Mesenchymal stem cell (in vitro differentiated cells and primary cell): ENCODE results near the gene ETV6.

Source experiments
- DNase-seq: peaks from one replicate; pipeline ENCODE4 v3.0.0-alpha.2; 2013
- H2AFZ ChIP-seq: one replicate; pipeline ENCODE4 v1.6.1; 2013; ENCODE audit warnings: low read depth, mild to moderate bottlenecking, control low read depth, inconsistent platforms, low read length, moderate library complexity
- H2AK5ac ChIP-seq: 2 replicates; pipeline ENCODE4 v1.6.1; 2013; ENCODE audit warnings: low read length, moderate library complexity, mild to moderate bottlenecking, inconsistent platforms; ENCODE audit not compliant: severe bottlenecking
- H2BK120ac ChIP-seq: one replicate; pipeline ENCODE4 v1.6.1; 2013; ENCODE audit warnings: low read depth, mild to moderate bottlenecking, inconsistent platforms, low read length, moderate library complexity
- H2BK12ac ChIP-seq, 2 experiments: one replicate each; pipeline ENCODE4 v1.6.1; 2013; ENCODE audit warnings: inconsistent platforms in 2 of 2, low read length in 2 of 2, mild to moderate bottlenecking in 2 of 2, moderate library complexity in 2 of 2, control low read depth in 1 of 2
- H2BK15ac ChIP-seq: one replicate; pipeline ENCODE4 v1.6.1; 2013; ENCODE audit warnings: mild to moderate bottlenecking, low read depth, inconsistent platforms; ENCODE audit not compliant: poor library complexity, severe bottlenecking
- H2BK5ac ChIP-seq: 2 replicates; pipeline ENCODE4 v1.6.1; 2013; ENCODE audit warnings: low read depth, mild to moderate bottlenecking, low read length, control low read depth, inconsistent platforms; ENCODE audit not compliant: poor library complexity, severe bottlenecking
- H3K14ac ChIP-seq, 2 experiments: one replicate each; pipeline ENCODE4 v1.6.1; 2013; ENCODE audit warnings: inconsistent platforms in 2 of 2, low read length in 2 of 2, control low read depth in 1 of 2, mild to moderate bottlenecking in 1 of 2, moderate library complexity in 1 of 2
- H3K18ac ChIP-seq, 2 experiments: one replicate each; pipeline ENCODE4 v1.6.1; 2013; ENCODE audit warnings: inconsistent platforms in 2 of 2, low read length in 2 of 2, control low read depth in 1 of 2, low read depth in 1 of 2, mild to moderate bottlenecking in 1 of 2
- H3K23ac ChIP-seq, 2 experiments: one replicate each; pipeline ENCODE4 v1.6.1; 2013; ENCODE audit warnings: inconsistent platforms in 2 of 2, low read length in 2 of 2, mild to moderate bottlenecking in 2 of 2, moderate library complexity in 2 of 2, control low read depth in 1 of 2
- H3K27ac ChIP-seq: 2 replicates; pipeline ENCODE4 v1.5.1; 2013; ENCODE audit warnings: mild to moderate bottlenecking, moderate library complexity, low read length, control low read depth, inconsistent platforms; ENCODE audit not compliant: poor library complexity, severe bottlenecking
- H3K27me3 ChIP-seq, 2 experiments: 2 replicates each; pipeline versions ENCODE4 v1.6.1 to v1.7.0; 2013; ENCODE audit warnings: low read length in 2 of 2, mild to moderate bottlenecking in 2 of 2, moderate library complexity in 2 of 2, control low read depth in 1 of 2, inconsistent platforms in 1 of 2; ENCODE audit not compliant: control insufficient read depth in 1 of 2, insufficient read depth in 1 of 2
- H3K36me3 ChIP-seq, 2 experiments: 2 replicates each; pipeline versions ENCODE4 v1.6.1 to v1.7.0; 2013; ENCODE audit warnings: low read length in 2 of 2, control low read depth in 1 of 2, inconsistent platforms in 1 of 2, low read depth in 1 of 2, mild to moderate bottlenecking in 1 of 2; ENCODE audit not compliant: insufficient read depth in 2 of 2, control insufficient read depth in 1 of 2
- H3K4ac ChIP-seq, 2 experiments: one replicate each; pipeline ENCODE4 v1.6.1; 2013; ENCODE audit warnings: inconsistent platforms in 2 of 2, low read length in 2 of 2, mild to moderate bottlenecking in 2 of 2, moderate library complexity in 2 of 2, control low read depth in 1 of 2, low read depth in 1 of 2
- H3K4me1 ChIP-seq: 2 replicates; pipeline ENCODE4 v1.6.1; 2013; ENCODE audit warnings: low read depth, low read length, control low read depth; ENCODE audit not compliant: control insufficient read depth, insufficient read depth
- H3K4me2 ChIP-seq: 2 replicates; pipeline ENCODE4 v1.6.1; 2013; ENCODE audit warnings: low read length, mild to moderate bottlenecking, inconsistent platforms; ENCODE audit not compliant: poor library complexity, severe bottlenecking
- H3K4me3 ChIP-seq, 2 experiments: 2 replicates each; pipeline versions ENCODE4 v1.5.1 to v1.7.0; 2013; ENCODE audit warnings: low read length in 2 of 2, mild to moderate bottlenecking in 2 of 2, control low read depth in 1 of 2, low read depth in 1 of 2; ENCODE audit not compliant: insufficient read depth in 1 of 2
- H3K79me1 ChIP-seq: replicated peaks from 2 replicates; pipeline ENCODE4 v1.6.1; 2013; ENCODE audit warnings: mild to moderate bottlenecking, control low read depth, low read length, inconsistent platforms; ENCODE audit not compliant: poor library complexity, severe bottlenecking
- H3K9ac ChIP-seq: 2 replicates; pipeline ENCODE4 v1.7.0; 2013; ENCODE audit warnings: mild to moderate bottlenecking, low read length, moderate library complexity
- H3K9me3 ChIP-seq: 2 replicates; pipeline ENCODE4 v1.7.0; 2013; ENCODE audit warnings: mild to moderate bottlenecking, low read length; ENCODE audit not compliant: control insufficient read depth
- H4K8ac ChIP-seq: one replicate; pipeline ENCODE4 v1.6.1; 2013; ENCODE audit warnings: inconsistent platforms, mild to moderate bottlenecking, low read length, moderate library complexity
- H4K91ac ChIP-seq: one replicate; pipeline ENCODE4 v1.6.1; 2013; ENCODE audit warnings: mild to moderate bottlenecking, low read length, inconsistent platforms
- WGBS: methylation state at CpG from one replicate; pipeline ENCODE4 v1.1.7; 2013; ENCODE audit warnings: mixed read lengths; 5-methylcytosine and 5-hydroxymethylcytosine counted together

The ETV6 gene

GRCh38 chr12:11718768-11719253 is 69.3 kb downstream of the ETV6 start:
- peaks cover 28% of the 10 kb centered on the region for H3K4me1 ChIP-seq
- peaks cover 22% of the 10 kb centered on the region for H3K79me1 ChIP-seq
- no peak overlapping the region for H2AFZ ChIP-seq
- H3K9ac ChIP-seq, result no peak overlapping the region
- H3K18ac ChIP-seq, result peak overlapping the region; percentile 91 to 97
- no peak overlapping the region for H3K14ac ChIP-seq
- H3K27ac ChIP-seq, result peak overlapping the region; percentile 86
- no peak overlapping the region for H3K23ac ChIP-seq
- peak overlapping the region; percentile 15 to 76 for H2BK12ac ChIP-seq
- H4K91ac ChIP-seq, result peak overlapping the region; percentile 70
- no peaks in the 10 kb centered on the region for H3K9me3 ChIP-seq
- H2BK5ac ChIP-seq, result no peak overlapping the region
- H3K27me3 ChIP-seq, result no peaks in the 10 kb centered on the region
- peak overlapping the region; percentile 63 for H2AK5ac ChIP-seq
- H2BK15ac ChIP-seq, result peak overlapping the region; percentile 26
- H3K4ac ChIP-seq, result peak overlapping the region; percentile 74 to 94
- H3K36me3 ChIP-seq, result no peaks in the 10 kb centered on the region
- peak; percentile 93 for DNase-seq
- H4K8ac ChIP-seq, result peak overlapping the region; percentile 89
- no peak overlapping the region for H3K4me3 ChIP-seq
- WGBS, result 26% methylated on average over 6 of the region's 6 CpGs
- peak overlapping the region; percentile 87 for H2BK120ac ChIP-seq
- no peak overlapping the region for H3K4me2 ChIP-seq

- Histone ChIP-seq H3K4me2 (no peak overlapping the region), H2BK15ac (no peak overlapping the region), H2BK5ac (peak overlapping the region; percentile 79), H4K8ac (peak overlapping the region; percentile 89), H3K27ac (peak overlapping the region; percentile 86), H3K4ac (peak overlapping the region; percentile 92 to 94), H3K79me1 (peaks cover 19% of the 10 kb centered on the region), H2BK12ac (peak overlapping the region; percentile 21 to 79), H3K4me3 (no peak overlapping the region), H2AK5ac (peak overlapping the region; percentile 90), H3K36me3 (no peaks in the 10 kb centered on the region), H3K18ac (peak overlapping the region; percentile 78 to 97), H3K4me1 (peaks cover 30% of the 10 kb centered on the region), H3K9ac (no peak overlapping the region), H3K9me3 (no peaks in the 10 kb centered on the region), H3K23ac (no peak overlapping the region), H4K91ac (peak overlapping the region; percentile 90), H3K14ac (no peak overlapping the region), H2BK120ac (peak overlapping the region; percentile 98), H2AFZ (no peak overlapping the region), H3K27me3 (no peaks in the 10 kb centered on the region)
- peak; percentile 98 for DNase-seq
- under 1% methylated on average over 7 of the region's 10 CpGs for WGBS
Observed at GRCh38 chr12:11719678-11720099, 70.2 kb downstream of the ETV6 start.

- Histone ChIP-seq H3K4me1 (peaks cover 34% of the 10 kb centered on the region), H3K4ac (no peak overlapping the region), H3K9ac (no peak overlapping the region), H2AFZ (no peak overlapping the region), H3K9me3 (no peaks in the 10 kb centered on the region), H3K79me1 (peaks cover 17% of the 10 kb centered on the region), H3K27ac (no peak overlapping the region), H3K23ac (no peak overlapping the region), H3K18ac (no peak overlapping the region), H3K36me3 (peaks cover 0 to under 1% of the 10 kb centered on the region in 2 experiments), H3K27me3 (no peaks in the 10 kb centered on the region), H2AK5ac (peak overlapping the region; percentile 13), H2BK15ac (no peak overlapping the region), H2BK12ac (no peak overlapping the region), H4K91ac (no peak overlapping the region), H3K14ac (no peak overlapping the region), H3K4me3 (no peak overlapping the region), H3K4me2 (no peak overlapping the region), H2BK120ac (no peak overlapping the region), H2BK5ac (no peak overlapping the region), H4K8ac (no peak overlapping the region)
- no peak for DNase-seq
- no CpG with 5 or more reads among the region's 2 CpGs for WGBS
Observed at GRCh38 chr12:11722071-11722470, 72.6 kb downstream of the ETV6 start.

- Histone ChIP-seq H3K14ac (no peak overlapping the region), H2BK5ac (no peak overlapping the region), H3K36me3 (peaks cover 0 to 2% of the 10 kb centered on the region in 2 experiments), H3K4ac (no peak overlapping the region), H3K9me3 (no peaks in the 10 kb centered on the region), H4K91ac (no peak overlapping the region), H3K4me3 (no peak overlapping the region), H2BK15ac (no peak overlapping the region), H3K4me1 (peaks cover 33% of the 10 kb centered on the region), H3K4me2 (no peak overlapping the region), H3K9ac (no peak overlapping the region), H3K23ac (no peak overlapping the region), H2AFZ (no peak overlapping the region), H3K27ac (no peak overlapping the region), H3K18ac (no peak overlapping the region), H3K27me3 (no peaks in the 10 kb centered on the region), H2BK120ac (no peak overlapping the region), H3K79me1 (peaks cover 17% of the 10 kb centered on the region), H4K8ac (no peak overlapping the region), H2BK12ac (no peak overlapping the region), H2AK5ac (peak overlapping the region; percentile 34)
- no peak for DNase-seq
- WGBS, result 80% methylated on average over 8 of the region's 8 CpGs
Observed at GRCh38 chr12:11722578-11723138, 73.2 kb downstream of the ETV6 start.
